ENCODE results near the gene GLDC.

- TF ChIP-seq CTCF (IDR thresholded peaks at IDR 0.05) = no peak
- no peak for TF ChIP-seq ZFX (IDR thresholded peaks at IDR 0.05; ENCODE audit: borderline replicate concordance)
Observed at GRCh38 chr9:6658628-6659353, 13.3 kb upstream of the GLDC start.

All from 22Rv1 (cell line).